ENCODE data around the gene CLEC16A. TPM values are rescaled to one million over a fixed set of nuclear protein-coding genes. Genes with fewer than 3 reads are reported as not detected.

Gene CLEC16A
- total and polyA plus RNA-seq, 9 of the 15 experiments (the other 6 are each of a cell fraction or from before 2014, with no cell fraction given) = 1.00 to 22.3 (median 10.0) TPM

DNA sequence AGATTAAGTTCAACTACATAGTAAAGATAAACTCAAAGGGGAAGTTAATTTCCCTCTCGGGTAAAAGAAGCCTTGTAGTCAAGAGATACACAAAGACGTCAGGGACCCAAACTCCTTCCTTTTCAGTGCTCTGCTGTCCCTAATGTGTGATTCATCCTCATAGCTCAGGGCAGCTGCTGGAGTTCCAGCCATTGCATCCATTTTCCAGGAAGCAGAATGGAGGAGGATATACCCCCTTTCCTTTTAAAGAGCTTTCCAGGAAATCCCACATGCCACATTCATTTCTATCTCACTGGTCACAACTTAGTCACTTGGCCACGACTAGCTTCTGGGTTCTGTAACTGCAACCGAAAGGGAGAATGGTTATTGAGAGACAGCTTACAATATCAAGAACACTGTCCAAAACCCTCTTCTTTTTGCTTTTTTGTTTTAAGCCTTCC, 216.3 kb downstream of the CLEC16A start (continued):
- TF ChIP-seq, protein P1, sequence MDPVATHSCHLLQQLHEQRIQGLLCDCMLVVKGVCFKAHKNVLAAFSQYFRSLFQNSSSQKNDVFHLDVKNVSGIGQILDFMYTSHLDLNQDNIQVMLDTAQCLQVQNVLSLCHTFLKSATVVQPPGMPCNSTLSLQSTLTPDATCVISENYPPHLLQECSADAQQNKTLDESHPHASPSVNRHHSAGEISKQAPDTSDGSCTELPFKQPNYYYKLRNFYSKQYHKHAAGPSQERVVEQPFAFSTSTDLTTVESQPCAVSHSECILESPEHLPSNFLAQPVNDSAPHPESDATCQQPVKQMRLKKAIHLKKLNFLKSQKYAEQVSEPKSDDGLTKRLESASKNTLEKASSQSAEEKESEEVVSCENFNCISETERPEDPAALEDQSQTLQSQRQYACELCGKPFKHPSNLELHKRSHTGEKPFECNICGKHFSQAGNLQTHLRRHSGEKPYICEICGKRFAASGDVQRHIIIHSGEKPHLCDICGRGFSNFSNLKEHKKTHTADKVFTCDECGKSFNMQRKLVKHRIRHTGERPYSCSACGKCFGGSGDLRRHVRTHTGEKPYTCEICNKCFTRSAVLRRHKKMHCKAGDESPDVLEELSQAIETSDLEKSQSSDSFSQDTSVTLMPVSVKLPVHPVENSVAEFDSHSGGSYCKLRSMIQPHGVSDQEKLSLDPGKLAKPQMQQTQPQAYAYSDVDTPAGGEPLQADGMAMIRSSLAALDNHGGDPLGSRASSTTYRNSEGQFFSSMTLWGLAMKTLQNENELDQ (CRISPR knock-in tag; IDR thresholded peaks at IDR 0.05; ENCODE audit: borderline replicate concordance) = no peak
- no peak for TF ChIP-seq KDM4B (IDR thresholded peaks at IDR 0.05; ENCODE audit: borderline replicate concordance in 2 of 2, low read depth in 1 of 2)
- no peak for TF ChIP-seq U2AF2 (optimal IDR thresholded peaks at IDR 0.05; ENCODE audit: low read depth, low read length)
- TF ChIP-seq, protein P2, sequence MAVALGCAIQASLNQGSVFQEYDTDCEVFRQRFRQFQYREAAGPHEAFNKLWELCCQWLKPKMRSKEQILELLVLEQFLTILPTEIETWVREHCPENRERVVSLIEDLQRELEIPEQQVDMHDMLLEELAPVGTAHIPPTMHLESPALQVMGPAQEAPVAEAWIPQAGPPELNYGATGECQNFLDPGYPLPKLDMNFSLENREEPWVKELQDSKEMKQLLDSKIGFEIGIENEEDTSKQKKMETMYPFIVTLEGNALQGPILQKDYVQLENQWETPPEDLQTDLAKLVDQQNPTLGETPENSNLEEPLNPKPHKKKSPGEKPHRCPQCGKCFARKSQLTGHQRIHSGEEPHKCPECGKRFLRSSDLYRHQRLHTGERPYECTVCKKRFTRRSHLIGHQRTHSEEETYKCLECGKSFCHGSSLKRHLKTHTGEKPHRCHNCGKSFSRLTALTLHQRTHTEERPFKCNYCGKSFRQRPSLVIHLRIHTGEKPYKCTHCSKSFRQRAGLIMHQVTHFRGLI (CRISPR knock-in tag; IDR thresholded peaks at IDR 0.05) = no peak
- no peak for TF ChIP-seq SIX5 (IDR thresholded peaks at IDR 0.05; ENCODE audit: borderline replicate concordance in 1 of 2, insufficient read depth in 1 of 2, low read depth in 1 of 2, low read length in 2 of 2)
- TF ChIP-seq, protein P3, sequence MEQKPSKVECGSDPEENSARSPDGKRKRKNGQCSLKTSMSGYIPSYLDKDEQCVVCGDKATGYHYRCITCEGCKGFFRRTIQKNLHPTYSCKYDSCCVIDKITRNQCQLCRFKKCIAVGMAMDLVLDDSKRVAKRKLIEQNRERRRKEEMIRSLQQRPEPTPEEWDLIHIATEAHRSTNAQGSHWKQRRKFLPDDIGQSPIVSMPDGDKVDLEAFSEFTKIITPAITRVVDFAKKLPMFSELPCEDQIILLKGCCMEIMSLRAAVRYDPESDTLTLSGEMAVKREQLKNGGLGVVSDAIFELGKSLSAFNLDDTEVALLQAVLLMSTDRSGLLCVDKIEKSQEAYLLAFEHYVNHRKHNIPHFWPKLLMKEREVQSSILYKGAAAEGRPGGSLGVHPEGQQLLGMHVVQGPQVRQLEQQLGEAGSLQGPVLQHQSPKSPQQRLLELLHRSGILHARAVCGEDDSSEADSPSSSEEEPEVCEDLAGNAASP (IDR thresholded peaks at IDR 0.05) = no peak
- no peak for TF ChIP-seq NR2F6 (CRISPR knock-in tag; IDR thresholded peaks at IDR 0.05)
- no peak for TF ChIP-seq RBBP5 (IDR thresholded peaks at IDR 0.05; ENCODE audit: borderline replicate concordance, insufficient read depth, low read length, poor library complexity, severe bottlenecking)
- TF ChIP-seq BRD9 (IDR thresholded peaks at IDR 0.05; ENCODE audit: low read depth, partially characterized antibody) = peak; percentile 55
- TF ChIP-seq NR2C1 (IDR thresholded peaks at IDR 0.05) = 0 out of 2 replicates have a peak, but pooled peaks have one; percentile 22
- no peak for TF ChIP-seq NR2C1 (tag; IDR thresholded peaks at IDR 0.05)
- 0 out of 2 replicates have a peak, but pooled peaks have one; percentile 32 for TF ChIP-seq ZNF24 (IDR thresholded peaks at IDR 0.05)
- no peak for TF ChIP-seq PHB2 (IDR thresholded peaks at IDR 0.05; ENCODE audit: low read depth)
- TF ChIP-seq SMARCA5 (IDR thresholded peaks at IDR 0.05) = peak; percentile 99
- TF ChIP-seq, protein P4, sequence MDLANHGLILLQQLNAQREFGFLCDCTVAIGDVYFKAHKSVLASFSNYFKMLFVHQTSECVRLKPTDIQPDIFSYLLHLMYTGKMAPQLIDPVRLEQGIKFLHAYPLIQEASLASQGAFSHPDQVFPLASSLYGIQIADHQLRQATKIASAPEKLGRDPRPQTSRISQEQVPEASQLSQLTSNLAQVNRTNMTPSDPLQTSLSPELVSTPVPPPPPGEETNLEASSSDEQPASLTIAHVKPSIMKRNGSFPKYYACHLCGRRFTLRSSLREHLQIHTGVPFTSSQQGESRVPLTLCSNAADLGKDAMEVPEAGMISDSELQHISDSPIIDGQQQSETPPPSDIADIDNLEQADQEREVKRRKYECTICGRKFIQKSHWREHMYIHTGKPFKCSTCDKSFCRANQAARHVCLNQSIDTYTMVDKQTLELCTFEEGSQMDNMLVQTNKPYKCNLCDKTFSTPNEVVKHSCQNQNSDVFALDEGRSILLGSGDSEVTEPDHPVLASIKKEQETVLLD (IDR thresholded peaks at IDR 0.05) = no peak
- no peak for TF ChIP-seq NR3C1 (CRISPR knock-in tag; IDR thresholded peaks at IDR 0.05)
- peak in 1 of 2 experiments; percentile 63; a peak in 1 of 4 replicates for TF ChIP-seq TBL1XR1 (IDR thresholded peaks at IDR 0.05; ENCODE audit: low read length in 2 of 2)
- peak; percentile 62; the same call in 1 of the 2 replicates for TF ChIP-seq FOXM1 (IDR thresholded peaks at IDR 0.05; ENCODE audit: low read depth)
- no peak for TF ChIP-seq FOXM1 (CRISPR knock-in tag; IDR thresholded peaks at IDR 0.05; ENCODE audit: low read depth)
- TF ChIP-seq SETDB1 (IDR thresholded peaks at IDR 0.05; ENCODE audit: low read length) = no peak
- no peak for TF ChIP-seq ZSCAN29 (IDR thresholded peaks at IDR 0.05)
- no peak for TF ChIP-seq FOXP1 (CRISPR knock-in tag; IDR thresholded peaks at IDR 0.05)
- peak; percentile 47; the same call in 1 of the 2 replicates for TF ChIP-seq CC2D1A (IDR thresholded peaks at IDR 0.05)
- no peak for TF ChIP-seq BHLHE40 (IDR thresholded peaks at IDR 0.05; ENCODE audit: low read length)
- no peak for TF ChIP-seq ZNF584 (CRISPR knock-in tag; IDR thresholded peaks at IDR 0.05; ENCODE audit: low read depth)

All from K562 (cell line).